B cell (primary cell): ENCODE measurements around the gene EPC1. TPM values are rescaled to one million over a fixed set of nuclear protein-coding genes. Genes with fewer than 3 reads are reported as not detected.

Experiments
- ATAC-seq: fragments of 200-7000 bp; cut with Tn5 transposase; one replicate; pipeline ENCODE4 v1.10.0; 2021; ENCODE audit warnings: low read depth, mild to moderate bottlenecking, moderate number of reproducible peaks, moderate library complexity
- CTCF ChIA-PET: fragments of 350-600 bp; sonication (Branson Sonifier 250); formaldehyde crosslinking; loops from one replicate; lab custom pipeline; 2021; ENCODE audit warnings: antibody characterized with exemption, inconsistent platforms; lab: Charles Lee
- POLR2A ChIA-PET: fragments of 350-600 bp; sonication (Branson Sonifier 250); formaldehyde crosslinking; loops from one replicate; lab custom pipeline; 2021; ENCODE audit warnings: antibody characterized with exemption; lab: Charles Lee
- DNase-seq: peaks from one replicate; pipeline ENCODE4 v3.0.0; 2013
- H2AFZ ChIP-seq: 2 replicates; pipeline ENCODE4 v1.6.1; 2012; ENCODE audit warnings: mild to moderate bottlenecking, low read depth, low read length; ENCODE audit not compliant: insufficient read depth, poor library complexity, severe bottlenecking
- H3K27ac ChIP-seq, 2 donors: 1 replicate in 1 of 2; 2 replicates in 1 of 2; pipeline ENCODE4 v1.5.1; 2012 to 2013; ENCODE audit warnings: low read length in 2 of 2, mild to moderate bottlenecking in 2 of 2, moderate library complexity in 1 of 2
- H3K27me3 ChIP-seq, 4 experiments: fragments of 200-600 bp in 1 of 4; sonication (generic) in 1 of 4; replicated peaks in 1 of 4; 1 replicate in 2 of 4; 2 replicates in 2 of 4; pipeline versions ENCODE4 v1.6.1 to v1.7.0; 2013 to 2016; ENCODE audit warnings: low read length in 3 of 4, mild to moderate bottlenecking in 2 of 4, mixed read lengths in 1 of 4, moderate library complexity in 1 of 4; ENCODE audit not compliant: insufficient read depth in 4 of 4, control insufficient read depth in 3 of 4; ENCODE audit errors: control extremely low read depth in 1 of 4
- H3K36me3 ChIP-seq, 2 experiments: replicated peaks in 1 of 2; 1 replicate in 1 of 2; 2 replicates in 1 of 2; pipeline versions ENCODE4 v1.6.1 to v1.7.1; 2013; ENCODE audit warnings: low read length in 1 of 2; ENCODE audit not compliant: insufficient read depth in 2 of 2, control insufficient read depth in 1 of 2; ENCODE audit errors: control extremely low read depth in 1 of 2, extremely low read depth in 1 of 2
- H3K4me1 ChIP-seq, 2 donors: fragments of 200-600 bp in 1 of 2; sonication (generic) in 1 of 2; 1 replicate in 1 of 2; 2 replicates in 1 of 2; pipeline versions ENCODE4 v1.5.1 to v1.6.1; 2013 to 2017; ENCODE audit warnings: low read length in 2 of 2; ENCODE audit not compliant: control insufficient read depth in 2 of 2, insufficient read depth in 2 of 2
- H3K4me2 ChIP-seq: replicated peaks from 2 replicates; pipeline ENCODE3; 2012; ENCODE audit warnings: mild to moderate bottlenecking, low read depth, low read length; ENCODE audit not compliant: poor library complexity, severe bottlenecking
- H3K4me3 ChIP-seq, 5 experiments: fragments of 200-600 bp in 1 of 5; sonication (generic) in 1 of 5; 1 replicate in 3 of 5; 2 replicates in 2 of 5; pipeline versions ENCODE4 v1.5.1 to v1.7.0; 2011 to 2016; ENCODE audit warnings: low read length in 4 of 5, mild to moderate bottlenecking in 4 of 5, low read depth in 2 of 5, control low read depth in 1 of 5, moderate library complexity in 1 of 5; ENCODE audit not compliant: insufficient read depth in 1 of 5; ENCODE audit errors: control extremely low read depth in 1 of 5, extremely low read depth in 1 of 5
- H3K79me2 ChIP-seq: fragments of 200-600 bp; sonication (generic); one replicate; pipeline ENCODE4 v1.6.0; 2016; ENCODE audit warnings: low read length; ENCODE audit not compliant: control insufficient read depth, insufficient read depth
- H3K9ac ChIP-seq: fragments of 200-600 bp; sonication (generic); 2 replicates; pipeline ENCODE4 v1.6.1; 2017; ENCODE audit warnings: mild to moderate bottlenecking, low read length, moderate library complexity
- H3K9me3 ChIP-seq, 3 donors: one replicate each; pipeline versions ENCODE4 v1.6.1 to v1.7.1; 2013; ENCODE audit warnings: low read length in 2 of 3; ENCODE audit not compliant: control insufficient read depth in 2 of 3, insufficient read depth in 1 of 3; ENCODE audit errors: control extremely low read depth in 1 of 3
- H4K20me1 ChIP-seq: 2 replicates; pipeline ENCODE4 v1.6.0; 2012; ENCODE audit warnings: mild to moderate bottlenecking, low read length; ENCODE audit not compliant: insufficient read depth, control insufficient read depth, poor library complexity, severe bottlenecking
- H3K27ac Mint-ChIP-seq: one replicate; pipeline ENCODE4 v1.8.0; 2021; ENCODE audit warnings: mixed read lengths
- H3K27me3 Mint-ChIP-seq: one replicate; pipeline ENCODE4 v1.8.0; 2021; ENCODE audit warnings: mixed read lengths
- H3K4me1 Mint-ChIP-seq: one replicate; pipeline ENCODE4 v1.8.0; 2021; ENCODE audit warnings: mixed read lengths
- H3K4me3 Mint-ChIP-seq: one replicate; pipeline ENCODE4 v1.8.0; 2021; ENCODE audit warnings: mixed read lengths
- H3K9me3 Mint-ChIP-seq: one replicate; pipeline ENCODE4 v1.8.0; 2022; ENCODE audit warnings: mixed read lengths; ENCODE audit not compliant: insufficient read depth
- CTCF ChIP-seq: fragments of 200-600 bp; IDR thresholded peaks from one replicate; pipeline ENCODE4 v1.8.0; 2022; ENCODE audit warnings: antibody characterized with exemption, mild to moderate bottlenecking
- EZH2 ChIP-seq: IDR thresholded peaks from 2 replicates; pipeline ENCODE4 v1.6.1; 2012; ENCODE audit warnings: borderline replicate concordance, low read depth, mild to moderate bottlenecking, moderate library complexity, low read length; ENCODE audit not compliant: insufficient read depth, poor library complexity, severe bottlenecking
- WGBS: methylation state at CpG from one replicate; pipeline ENCODE4 v1.1.5; 2013; ENCODE audit warnings: missing lambda C conversion rate; ENCODE audit not compliant: insufficient coverage; 5-methylcytosine and 5-hydroxymethylcytosine counted together
- intact Hi-C: fragments of 100-400 bp; cut with micrococcal nuclease; formaldehyde crosslinking; loops from one replicate; pipeline ENCODE4 v1.10.0; 2022
- polyA plus RNA-seq: library from polyadenylated mRNA; depleted of rRNA; stranded (reverse); fragments of >200 nt; gene quantifications from 2 replicates; pipeline ENCODE4 v1.2.3, GENCODE V29; 2012
- total RNA-seq, 2 donors: library from RNA; stranded (reverse); fragments of 120-200 nt in 1 of 2; gene quantifications; 1 replicate in 1 of 2; 2 replicates in 1 of 2; pipeline versions ENCODE4 v1.2.3 to v1.2.4, GENCODE V29; 2013 to 2022

The EPC1 gene
- total and polyA plus RNA-seq, 2 donors (not counting 1 experiment from before 2014, with no cell fraction given), result 120 to 220 TPM

GRCh38 chr10:32241946-32242345, 105.0 kb downstream of the EPC1 start:
- Histone ChIP-seq H3K9me3 (no peaks in the 10 kb centered on the region), H3K36me3 (no peaks in the 10 kb centered on the region), H3K4me2 (no peak overlapping the region), H3K27me3 (peaks cover 0 to 3% (median 0%) of the 10 kb centered on the region in 4 experiments), H2AFZ (no peak overlapping the region), H3K79me2 (no peaks in the 10 kb centered on the region), H3K4me3 (no peak overlapping the region), H3K4me1 (no peaks in the 10 kb centered on the region), H3K9ac (no peak overlapping the region), H4K20me1 (no peaks in the 10 kb centered on the region), H3K27ac (no peak overlapping the region)
- Mint-ChIP-seq H3K27me3 (peaks cover 16% of the 10 kb centered on the region), H3K27ac (no peak overlapping the region), H3K4me1 (no peaks in the 10 kb centered on the region), H3K4me3 (no peak overlapping the region), H3K9me3 (no peaks in the 10 kb centered on the region)
- intact Hi-C loops, result no loop called here
- DNase-seq (no peak), ATAC-seq (no peak)
- CTCF ChIA-PET, result no interaction called here
- no peak for TF ChIP-seq EZH2
- no peak for TF ChIP-seq CTCF
- POLR2A ChIA-PET, result no interaction called here

- H4K20me1 ChIP-seq, result no peaks in the 10 kb centered on the region
- H3K4me2 ChIP-seq, result no peak overlapping the region
- intact Hi-C loops, result no loop called here
- no peaks in the 10 kb centered on the region for H3K27me3 ChIP-seq
- no peak for TF ChIP-seq EZH2
- TF ChIP-seq CTCF, result no peak
- Mint-ChIP-seq H3K4me1 (no peaks in the 10 kb centered on the region), H3K9me3 (no peaks in the 10 kb centered on the region), H3K27me3 (peaks cover 9% of the 10 kb centered on the region), H3K27ac (no peak overlapping the region), H3K4me3 (no peak overlapping the region)
- POLR2A ChIA-PET, result no interaction called here
- H3K4me1 ChIP-seq, result no peaks in the 10 kb centered on the region
- WGBS, result no CpG with 5 or more reads among the region's 1 CpG
- DNase-seq, result no peak
- no peak overlapping the region for H2AFZ ChIP-seq
- no peaks in the 10 kb centered on the region for H3K36me3 ChIP-seq
- ATAC-seq, result no peak
- no peak overlapping the region for H3K27ac ChIP-seq
- H3K9me3 ChIP-seq, result no peaks in the 10 kb centered on the region
- no peak overlapping the region for H3K4me3 ChIP-seq
- no peak overlapping the region for H3K9ac ChIP-seq
- CTCF ChIA-PET, result no interaction called here
- no peaks in the 10 kb centered on the region for H3K79me2 ChIP-seq
Observed at GRCh38 chr10:32240471-32240870, 106.5 kb downstream of the EPC1 start.
